CD4-positive, alpha-beta T cell treated with Interferon gamma for 1 hour (primary cell): ENCODE measurements around the gene ZNF318.
"Not testable (repeated sequence)": the region's sequence is repeated elsewhere in the genome, so short reads cannot be mapped to it uniquely, and the experiment has no call there.

Experiments
- DNase-seq: peaks from one replicate; pipeline ENCODE4 v3.0.0-alpha.2; 2020

ZNF318 gene

DNA sequence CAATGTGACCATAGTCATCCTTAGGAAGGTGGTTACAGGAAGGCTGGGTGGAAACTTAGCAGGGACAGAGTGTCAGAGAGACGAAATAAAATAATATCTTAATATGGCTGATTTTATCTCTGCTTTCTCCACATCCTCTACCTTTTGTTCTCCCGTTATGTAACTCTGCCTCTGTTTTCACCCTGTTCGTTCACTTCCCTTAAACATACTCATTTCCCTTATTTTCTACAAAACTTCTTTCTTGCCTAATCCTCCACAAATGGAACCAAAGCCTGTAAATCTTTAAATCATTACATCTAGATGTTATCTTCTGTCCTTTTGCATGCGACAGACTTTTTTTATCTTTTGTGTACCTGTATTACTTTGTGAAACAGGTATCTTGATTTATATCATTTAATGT is 37.6 kb downstream of the ZNF318 start:
- DNase-seq: no peak

DNA sequence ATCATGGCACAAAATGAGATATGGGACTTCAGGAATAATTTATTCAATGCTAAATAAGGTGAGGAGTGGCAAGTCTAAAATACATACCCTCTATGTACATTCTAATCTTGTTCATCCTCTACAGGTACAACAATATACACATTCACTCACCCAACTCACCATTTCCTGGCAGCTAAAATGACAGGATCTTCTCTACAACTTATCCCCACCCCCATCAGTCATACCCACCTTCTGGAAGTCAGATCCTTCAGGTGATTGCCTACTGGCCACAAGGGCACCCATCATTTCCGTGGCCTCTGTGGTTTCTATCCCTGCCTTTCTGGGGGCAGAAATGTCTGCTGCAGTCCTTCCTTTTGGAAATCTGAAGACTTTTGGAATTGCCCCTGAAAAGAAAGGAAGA is 38.0 kb downstream of the ZNF318 start:
- DNase-seq: no peak

DNA sequence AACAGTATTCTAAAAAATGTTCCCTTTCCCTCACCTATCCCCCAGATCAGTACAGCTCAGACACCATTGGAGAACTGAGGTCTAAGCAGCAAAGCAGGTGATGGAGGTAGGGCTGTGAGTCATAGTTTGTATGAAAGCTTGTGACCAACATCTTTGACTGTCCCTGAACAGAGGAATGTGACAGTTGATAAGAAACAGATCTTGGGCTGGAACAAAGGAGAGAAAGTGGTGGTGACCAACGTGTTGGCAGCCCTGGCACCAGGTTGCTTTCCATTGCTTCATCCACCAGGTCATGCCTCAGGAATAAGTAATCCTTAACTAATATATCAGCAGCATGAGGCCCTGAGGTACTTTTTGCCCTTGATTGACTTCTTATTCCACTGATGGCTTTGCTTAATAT is 40.9 kb downstream of the ZNF318 start:
- DNase-seq: no peak

DNA sequence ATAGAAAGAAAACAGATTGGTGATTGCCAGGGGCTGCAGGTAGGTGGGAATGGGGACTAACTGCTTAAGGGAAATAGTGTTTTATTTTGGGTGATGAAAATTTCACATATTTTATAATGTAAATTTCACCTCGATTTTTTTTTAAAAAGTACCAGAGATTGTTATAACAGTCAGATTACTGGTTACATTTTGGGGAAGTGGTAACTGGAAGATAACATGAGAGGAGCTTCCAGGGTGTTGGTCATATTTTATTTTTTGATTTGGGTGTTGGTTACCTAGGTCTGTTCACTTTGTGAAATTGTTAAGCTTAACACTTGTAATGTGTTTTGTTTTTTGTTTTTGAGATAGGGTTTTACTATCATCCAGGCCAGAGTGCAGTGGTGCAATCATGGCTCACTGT is 43.6 kb downstream of the ZNF318 start:
- DNase-seq: no peak

DNA sequence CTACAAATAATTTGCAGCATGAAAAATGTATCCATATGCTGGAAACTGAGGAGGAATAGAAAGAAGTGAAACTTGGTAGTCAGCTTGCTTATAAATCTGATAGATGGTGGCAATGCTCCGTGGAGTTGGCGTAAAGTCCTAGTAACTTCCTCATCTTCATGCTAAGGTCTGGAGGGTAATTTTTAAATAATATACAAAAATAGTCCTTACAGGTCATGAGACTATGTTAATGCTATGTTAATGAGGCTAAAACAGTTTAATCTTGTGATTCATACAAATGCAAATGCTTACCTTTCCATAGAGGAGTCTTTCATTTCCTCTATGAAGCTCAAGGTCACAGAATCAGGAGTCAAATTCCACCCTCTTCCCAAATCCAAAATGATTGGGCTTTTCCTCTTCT is 51.4 kb downstream of the ZNF318 start:
- DNase-seq: no peak

DNA sequence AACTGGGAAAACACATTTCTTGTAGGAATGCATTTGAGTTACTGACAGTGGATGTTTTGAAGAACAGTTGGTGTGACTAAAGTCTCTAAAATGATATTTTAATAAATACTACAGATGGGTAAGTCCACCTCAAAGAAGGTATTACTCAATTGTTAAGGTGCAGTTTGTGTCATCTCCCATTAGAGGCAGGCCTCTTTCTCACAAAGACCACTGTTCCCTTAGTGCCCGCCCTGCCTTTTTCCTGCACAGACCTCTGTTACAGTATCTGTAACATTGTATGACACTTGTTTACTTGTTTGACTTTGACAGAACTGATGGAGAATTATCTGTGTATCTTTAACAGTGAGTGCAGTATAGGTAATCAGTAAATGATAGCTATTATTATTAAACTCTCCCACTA is 55.6 kb downstream of the ZNF318 start:
- DNase-seq: no peak

DNA sequence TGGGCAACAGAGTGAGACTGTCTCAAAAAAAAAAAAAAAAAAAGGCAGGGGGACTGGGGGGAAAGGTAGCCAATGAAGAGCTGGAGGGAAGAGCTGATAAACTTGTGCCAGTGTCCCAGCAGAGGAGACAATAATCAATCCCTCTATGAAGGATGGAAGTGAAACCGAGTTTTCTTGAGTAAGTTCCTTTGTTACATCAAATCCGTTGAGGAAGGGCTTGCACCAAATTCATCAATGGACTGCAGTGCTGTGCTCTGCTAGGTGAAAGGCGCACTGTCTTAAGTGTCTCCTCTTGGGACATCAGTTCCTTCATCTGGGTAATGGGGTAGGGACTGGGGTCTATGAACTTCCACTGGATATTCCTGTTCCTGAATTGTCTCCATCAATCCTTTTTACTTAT is 57.8 kb downstream of the ZNF318 start:
- no peak for DNase-seq

DNA sequence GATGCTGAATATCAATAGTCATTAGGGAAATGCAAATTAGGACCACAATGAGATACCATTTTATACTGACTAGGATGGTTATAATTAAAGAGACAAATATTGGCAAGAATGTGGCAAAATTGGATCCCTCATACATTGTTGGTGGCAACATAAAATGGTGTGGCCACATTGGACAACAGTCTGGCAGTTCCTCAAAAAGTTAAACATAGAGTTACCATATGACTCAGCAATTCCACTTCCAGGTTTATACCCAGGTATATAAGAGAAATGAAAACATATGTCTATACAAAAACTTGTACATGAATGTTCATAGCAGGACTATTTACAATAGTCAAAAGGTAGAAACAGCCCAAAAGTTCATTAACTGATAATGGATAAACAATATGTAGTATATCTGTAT is 58.8 kb downstream of the ZNF318 start:
- DNase-seq: no peak

DNA sequence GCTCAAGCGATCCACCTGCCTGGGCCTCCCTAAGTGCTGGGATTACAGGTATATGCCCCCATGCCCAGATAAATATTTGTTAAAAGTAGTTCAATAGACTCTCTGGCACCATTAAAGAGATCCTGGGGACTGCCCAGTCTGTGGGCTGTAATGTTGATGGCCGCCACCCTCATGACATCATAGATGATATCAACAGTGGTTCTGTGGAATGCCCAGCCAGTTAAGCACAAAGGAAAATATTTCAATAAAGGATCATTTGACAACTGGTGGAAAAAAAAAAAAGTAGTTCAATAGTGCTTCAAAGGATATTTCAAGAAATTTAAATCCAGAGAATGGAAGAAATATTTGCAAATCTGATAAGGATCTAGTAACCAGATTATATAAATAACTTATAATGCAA is 59.3 kb downstream of the ZNF318 start:
- no peak for DNase-seq

DNA sequence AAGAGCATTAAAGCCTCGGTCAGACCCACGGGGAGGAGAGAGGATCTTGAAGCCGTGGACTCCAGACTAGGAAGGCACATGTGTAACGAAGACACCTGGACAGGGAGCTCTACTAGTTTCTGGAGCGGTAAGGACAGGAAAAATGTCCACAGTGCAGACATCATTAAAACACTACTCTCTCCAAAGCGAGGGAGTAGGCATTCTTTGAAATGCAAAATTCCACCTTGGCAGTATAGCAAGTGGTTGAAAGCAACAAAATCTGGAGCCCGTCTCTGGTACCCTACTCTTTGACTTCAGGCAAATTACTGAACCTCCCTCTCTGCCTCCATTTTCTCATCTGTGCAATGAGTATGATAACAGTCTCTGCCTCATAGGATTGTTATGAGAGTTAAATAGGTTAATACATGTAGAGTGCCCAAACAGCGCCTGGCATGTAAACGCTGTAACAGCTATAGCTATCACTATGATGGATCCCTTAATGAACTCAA is 60.4 kb downstream of the ZNF318 start:
- DNase-seq: no peak

DNA sequence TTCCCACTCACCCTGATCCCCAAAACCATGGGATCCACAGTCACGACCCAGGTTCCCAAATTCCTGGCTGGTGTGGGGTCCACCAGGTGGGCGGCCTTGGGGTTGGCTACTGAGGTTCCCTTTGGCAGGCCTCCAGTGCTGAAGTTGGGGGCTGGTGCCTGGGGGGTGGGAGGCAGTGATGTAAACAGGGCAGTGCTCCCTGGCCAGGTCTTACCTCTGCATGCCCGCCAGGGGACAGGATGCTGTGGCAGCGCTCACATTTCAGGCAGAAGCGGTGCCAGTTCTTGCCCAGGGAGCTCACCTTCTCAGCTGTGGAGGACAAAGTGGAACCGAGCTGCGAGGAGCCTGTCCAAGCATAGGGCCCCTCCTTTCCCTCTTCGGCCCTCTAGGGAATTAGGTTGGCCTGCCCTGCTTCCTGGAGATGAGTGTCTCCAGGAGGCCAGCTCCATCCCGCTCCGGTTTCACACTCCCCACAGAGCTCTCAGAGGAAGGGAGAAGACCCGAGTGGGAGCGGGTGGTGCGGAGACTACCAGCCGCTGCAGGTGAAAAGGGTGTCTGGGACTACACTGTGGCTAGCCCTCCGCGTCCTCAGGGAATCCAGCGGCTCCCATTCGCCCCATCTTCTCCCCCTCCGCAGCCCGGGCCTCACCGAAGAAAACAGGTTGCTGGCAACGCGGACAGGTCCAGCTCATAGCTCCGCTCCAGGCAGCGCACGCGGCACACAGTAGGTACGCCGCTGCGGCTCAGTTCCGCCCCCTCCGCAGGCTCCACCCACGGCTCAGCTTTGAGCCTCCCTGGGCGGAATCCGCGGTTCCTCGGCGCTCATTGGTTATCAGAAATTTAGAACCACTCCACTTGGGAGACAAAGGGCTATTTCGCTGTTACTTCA is 61.1 kb downstream of the ZNF318 start, which contains the start of gene CRIP3:
TSS of gene CRIP3 (minus strand) at position 726 of the 889 bp plus-strand sequence. CDS start at position 692, 34 bp downstream.
- DNase-seq: peak; percentile 49

DNA sequence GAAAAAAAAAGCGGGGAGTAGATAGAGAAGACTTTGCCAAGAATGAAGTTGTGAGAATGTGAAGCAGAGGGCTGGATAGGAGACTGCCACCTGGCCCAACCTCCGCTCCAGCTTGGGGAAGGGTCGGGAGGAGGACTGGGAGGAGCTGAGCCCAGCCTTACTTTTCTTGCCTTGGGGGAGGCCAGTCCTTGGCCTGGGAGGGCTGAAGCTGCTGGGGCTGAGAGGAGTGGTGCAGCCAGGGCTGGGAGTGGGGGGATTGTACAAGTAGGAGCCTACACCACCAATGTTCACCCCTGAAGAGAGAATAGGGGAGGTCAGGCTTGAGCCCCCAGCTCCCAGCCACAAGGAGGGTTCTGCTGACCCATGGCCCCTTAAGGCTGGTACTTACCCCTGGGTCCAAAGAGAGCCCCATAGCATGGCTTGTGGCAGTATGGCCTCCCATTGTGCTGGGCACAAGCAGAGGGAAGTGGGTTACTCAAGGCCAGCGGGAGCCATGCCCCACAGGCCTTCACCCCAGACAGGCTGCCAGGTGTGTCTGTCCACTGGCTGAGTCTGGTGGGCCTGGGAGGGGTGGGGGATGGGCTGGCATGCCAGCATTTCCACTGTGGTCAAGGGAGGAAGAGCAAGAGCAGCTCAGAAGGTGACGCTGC is 61.9 kb downstream of the ZNF318 start:
- DNase-seq: no peak

DNA sequence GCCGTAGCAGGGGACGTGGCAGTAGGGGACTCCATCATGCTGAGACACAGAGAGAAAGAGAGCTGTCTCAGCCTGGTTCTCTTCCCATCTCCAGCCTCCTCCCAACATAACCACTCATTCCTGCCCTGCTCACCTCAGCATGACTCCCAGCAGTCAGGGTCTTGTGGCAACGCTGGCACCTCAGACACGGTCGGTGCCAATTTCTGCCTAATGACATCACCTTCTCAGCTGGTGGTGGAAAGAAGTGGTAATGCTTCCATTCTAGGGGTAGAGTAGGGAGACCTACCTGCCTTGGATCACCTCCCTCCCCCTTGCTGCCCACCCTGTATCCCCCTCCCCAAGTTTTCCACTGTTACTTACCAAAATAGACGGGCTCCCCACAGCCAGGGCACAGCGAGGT is 63.4 kb downstream of the ZNF318 start:
- DNase-seq: no peak

DNA sequence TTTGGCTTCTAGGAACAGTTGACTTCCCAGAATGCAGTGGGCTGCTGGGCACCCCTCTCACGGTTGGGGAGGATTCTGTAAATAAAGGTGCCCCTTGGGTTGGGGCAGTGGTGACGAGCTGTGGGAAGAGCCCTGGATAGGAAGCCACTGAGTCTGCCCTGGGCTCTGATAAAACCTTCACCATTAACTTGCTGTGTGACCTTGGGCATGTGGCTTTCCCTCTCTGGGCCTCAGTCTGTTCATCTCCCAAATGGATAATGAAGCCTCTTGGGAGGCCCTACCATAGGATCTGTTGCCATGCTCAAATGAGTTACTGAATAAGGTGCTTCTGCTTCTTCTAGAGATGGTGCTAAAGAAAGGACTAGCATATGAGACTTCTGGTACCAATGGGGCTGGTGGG is 64.6 kb downstream of the ZNF318 start:
- no peak for DNase-seq

DNA sequence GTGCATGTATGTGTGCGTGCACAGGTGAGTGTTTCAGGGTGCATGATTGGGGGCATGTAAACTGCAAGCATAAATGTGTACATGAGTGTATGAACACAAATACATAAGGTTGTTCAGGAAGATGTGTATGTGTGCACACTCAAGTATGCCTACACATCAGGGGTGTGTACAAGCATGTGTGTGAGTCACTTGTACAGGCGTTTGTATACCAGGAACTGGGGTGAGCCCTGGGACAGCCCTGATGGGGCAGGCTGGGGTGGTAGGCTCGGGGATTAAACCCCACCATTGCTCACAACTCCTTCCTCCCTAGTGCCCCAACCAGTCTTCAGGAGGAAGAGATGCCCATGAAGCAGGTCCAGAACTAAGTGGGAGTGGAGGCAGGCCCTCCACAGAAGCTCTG is 65.1 kb downstream of the ZNF318 start:
- DNase-seq: no peak

DNA sequence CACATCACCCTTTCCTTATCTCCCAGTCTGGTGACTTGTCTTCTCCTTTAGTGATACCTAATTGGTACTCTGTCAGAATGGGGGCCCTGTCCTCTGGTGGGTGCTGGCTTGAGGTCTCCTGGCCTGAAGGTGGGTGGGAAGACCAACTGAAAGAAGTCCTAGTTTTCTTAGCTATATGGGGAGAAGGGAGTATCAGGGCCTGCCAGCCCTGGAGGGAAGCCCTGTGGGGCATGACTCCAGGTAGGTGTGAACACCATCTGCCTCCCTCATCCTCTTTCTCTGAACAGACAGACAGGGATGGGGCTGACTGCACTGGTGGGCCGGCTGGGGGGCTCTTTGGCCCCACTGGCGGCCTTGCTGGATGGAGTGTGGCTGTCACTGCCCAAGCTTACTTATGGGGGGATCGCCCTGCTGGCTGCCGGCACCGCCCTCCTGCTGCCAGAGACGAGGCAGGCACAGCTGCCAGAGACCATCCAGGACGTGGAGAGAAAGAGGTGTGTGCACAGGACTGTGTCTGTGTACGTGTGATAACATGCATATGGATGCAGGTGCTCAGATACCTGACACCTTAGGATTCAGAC is 65.6 kb downstream of the ZNF318 start:
- no peak for DNase-seq

DNA sequence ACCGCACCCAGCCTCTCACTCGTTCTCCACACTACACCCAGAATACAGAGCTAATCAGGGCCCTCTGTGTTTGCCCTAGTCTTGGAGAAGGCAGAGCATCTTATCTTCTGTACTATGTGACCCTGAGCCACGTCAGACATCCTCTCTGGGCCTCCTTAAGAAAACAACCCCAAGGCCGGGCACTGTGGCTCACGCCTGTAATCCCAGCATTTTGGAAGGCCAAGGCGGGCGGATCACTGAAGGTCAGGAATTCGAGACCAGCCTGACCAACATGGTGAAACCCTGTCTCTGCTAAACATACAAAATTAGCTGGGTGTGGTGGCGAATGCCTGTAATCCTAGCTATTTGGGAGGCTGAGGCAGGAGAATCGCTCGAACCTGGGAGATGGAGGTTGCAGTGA is 66.4 kb downstream of the ZNF318 start:
- not testable (repeated sequence) for DNase-seq

DNA sequence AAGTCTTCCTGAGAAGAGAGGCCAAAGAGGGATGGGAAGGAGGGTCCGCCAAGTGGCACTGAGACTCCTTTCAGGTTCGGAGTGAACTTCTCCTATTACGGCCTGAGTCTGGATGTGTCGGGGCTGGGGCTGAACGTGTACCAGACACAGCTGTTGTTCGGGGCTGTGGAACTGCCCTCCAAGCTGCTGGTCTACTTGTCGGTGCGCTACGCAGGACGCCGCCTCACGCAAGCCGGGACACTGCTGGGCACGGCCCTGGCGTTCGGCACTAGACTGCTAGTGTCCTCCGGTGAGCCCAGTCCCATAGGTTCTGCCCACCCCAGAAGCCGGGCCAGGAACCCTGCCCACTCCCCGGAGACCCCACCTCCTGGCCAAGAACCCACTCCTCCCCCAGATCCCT is 67.3 kb downstream of the ZNF318 start:
- DNase-seq: no peak

DNA sequence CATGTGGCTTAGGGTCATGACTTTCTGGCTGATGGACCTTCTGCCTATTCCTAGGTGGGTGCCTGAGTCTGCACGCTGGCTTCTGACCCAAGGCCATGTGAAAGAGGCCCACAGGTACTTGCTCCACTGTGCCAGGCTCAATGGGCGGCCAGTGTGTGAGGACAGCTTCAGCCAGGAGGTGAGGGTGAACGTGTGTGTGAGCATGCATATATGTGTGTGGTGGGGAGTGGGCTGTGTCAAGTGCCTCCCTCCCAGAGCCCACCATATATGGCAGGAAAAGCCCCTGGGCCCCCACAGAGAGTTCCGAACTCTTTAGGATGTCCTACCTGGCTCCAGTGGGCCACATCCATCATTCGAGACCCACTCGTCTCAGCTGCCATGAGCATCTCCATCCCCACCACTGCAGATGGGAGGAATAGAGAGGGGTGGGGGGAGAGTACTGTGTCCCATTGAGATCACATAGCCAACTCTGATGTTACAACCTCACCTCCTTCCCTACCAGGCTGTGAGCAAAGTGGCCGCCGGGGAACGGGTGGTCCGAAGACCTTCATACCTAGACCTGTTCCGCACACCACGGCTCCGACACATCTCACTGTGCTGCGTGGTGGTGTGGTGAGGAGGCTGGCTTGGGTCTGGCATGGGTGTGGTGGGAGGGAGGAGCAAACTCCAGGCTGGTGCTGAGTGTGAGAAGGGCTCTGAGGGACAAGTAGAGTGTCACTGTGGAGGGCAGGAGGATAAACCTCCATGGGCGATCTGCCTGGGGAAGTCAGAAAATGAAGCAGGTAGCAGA is 68.2 kb downstream of the ZNF318 start:
- DNase-seq: no peak

DNA sequence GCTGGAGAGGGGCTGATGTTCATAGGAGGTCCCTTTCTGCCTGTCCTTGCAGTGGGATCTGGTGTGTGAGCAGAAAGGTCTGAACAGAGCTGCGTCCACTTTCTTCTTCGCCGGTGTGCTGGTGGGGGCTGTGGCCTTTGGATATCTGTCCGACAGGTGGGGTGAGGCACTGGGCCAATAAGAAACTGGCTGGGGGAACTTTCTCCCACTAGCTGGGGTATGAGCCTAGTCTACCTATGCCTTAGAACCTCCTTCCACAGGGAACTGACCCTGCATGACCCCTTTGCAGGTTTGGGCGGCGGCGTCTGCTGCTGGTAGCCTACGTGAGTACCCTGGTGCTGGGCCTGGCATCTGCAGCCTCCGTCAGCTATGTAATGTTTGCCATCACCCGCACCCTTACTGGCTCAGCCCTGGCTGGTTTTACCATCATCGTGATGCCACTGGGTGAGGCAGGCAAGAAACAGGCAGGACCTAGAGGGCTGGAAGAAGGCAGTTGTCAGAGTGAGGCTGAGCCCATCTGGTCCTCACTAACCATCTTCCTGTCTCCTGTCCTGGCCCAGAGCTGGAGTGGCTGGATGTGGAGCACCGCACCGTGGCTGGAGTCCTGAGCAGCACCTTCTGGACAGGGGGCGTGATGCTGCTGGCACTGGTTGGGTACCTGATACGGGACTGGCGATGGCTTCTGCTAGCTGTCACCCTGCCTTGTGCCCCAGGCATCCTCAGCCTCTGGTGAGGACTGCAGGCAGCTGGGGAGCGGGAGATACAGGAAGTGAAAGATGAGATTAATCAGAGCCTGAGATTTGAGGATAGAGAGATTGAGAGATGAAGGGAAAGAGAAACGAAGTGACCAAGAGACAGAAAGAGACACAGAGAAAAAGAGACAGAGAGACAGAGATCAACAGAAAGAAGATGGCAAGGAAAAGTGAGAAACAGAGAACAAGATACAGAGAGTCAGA is 69.8 kb downstream of the ZNF318 start:
- no peak for DNase-seq

DNA sequence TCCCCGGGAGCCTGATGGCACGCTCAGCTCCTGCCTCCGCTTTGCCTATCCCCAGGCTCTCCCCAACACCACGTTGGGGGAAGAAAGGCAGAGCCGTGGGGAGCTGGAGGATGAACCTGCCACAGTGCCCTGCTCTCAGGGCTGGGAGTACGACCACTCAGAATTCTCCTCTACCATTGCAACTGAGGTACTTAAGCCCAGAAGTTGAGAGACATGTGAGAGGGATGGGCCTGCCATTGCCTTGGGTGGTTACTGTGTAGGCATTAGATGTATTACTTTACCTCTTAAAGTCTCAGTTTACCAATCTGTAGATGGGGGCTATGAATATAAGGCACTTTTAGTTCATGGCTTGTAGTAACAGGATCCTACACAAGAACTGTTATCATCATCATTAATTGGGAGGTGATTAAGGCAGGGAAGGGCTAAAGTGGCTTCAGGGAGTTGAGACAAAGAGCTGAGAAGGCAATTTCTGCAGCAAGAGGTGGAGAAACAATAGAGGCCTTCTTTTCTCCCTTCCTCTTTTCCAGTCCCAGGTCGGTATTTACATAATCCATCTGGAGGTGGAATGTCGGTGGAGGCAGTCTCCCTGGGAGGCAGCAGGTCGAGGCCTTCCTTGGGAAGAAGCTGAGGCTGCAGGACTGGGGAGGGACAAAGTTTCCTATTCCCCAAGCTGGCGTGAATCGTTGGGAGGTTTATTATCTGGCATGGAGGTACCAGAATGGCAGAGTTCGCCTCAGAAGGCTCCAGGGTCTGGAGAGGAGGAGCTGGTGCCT is 70.7 kb downstream of the ZNF318 start:
- no peak for DNase-seq
